Endothelial cell of umbilical vein (primary cell): ENCODE results near the gene TRNT1. TPM values are rescaled to one million over a fixed set of nuclear protein-coding genes. Genes with fewer than 3 reads are reported as not detected.

Source experiments
- BruUV-seq: library from RNA; stranded (reverse); fragments of 400-500 nt; replicated peaks from 2 replicates; lab custom pipeline; 2021; lab: Mats Ljungman, UMichigan
- CTCF ChIA-PET: fragments of 300-600, 350-600 bp; sonication (Branson Sonifier 250); formaldehyde crosslinking; loops from one replicate; lab custom pipeline; 2021; ENCODE audit warnings: antibody characterized with exemption, inconsistent platforms; lab: Charles Lee
- POLR2A ChIA-PET: fragments of 300-600, 350-600 bp; sonication (Branson Sonifier 250); formaldehyde crosslinking; loops from one replicate; lab custom pipeline; 2021; ENCODE audit warnings: antibody characterized with exemption, inconsistent platforms; lab: Charles Lee
- DNase-seq: peaks from one replicate; pipeline ENCODE4 v3.0.0-alpha.2; 2011; ENCODE audit warnings: low read depth, low spot score
- FAIRE-seq: peaks from 2 replicates; lab custom pipeline; 2011; peaks lifted over from hg19 to GRCh38; lab: Jason Lieb, UNC
- H2AFZ ChIP-seq: 2 replicates; pipeline ENCODE4 v1.6.0; 2012; ENCODE audit warnings: low read depth, low read length, control low read depth, inconsistent platforms
- H3K27ac ChIP-seq: 2 replicates; pipeline ENCODE4 v1.5.1; 2011; ENCODE audit warnings: low read depth, mild to moderate bottlenecking, control low read depth, low read length, moderate library complexity; ENCODE audit not compliant: insufficient read depth
- H3K27me3 ChIP-seq, 2 experiments: 2 replicates each; pipeline versions ENCODE4 v1.6.0 to v1.6.1; 2011; ENCODE audit warnings: low read length in 2 of 2, mixed read lengths in 1 of 2; ENCODE audit not compliant: control insufficient read depth in 2 of 2, insufficient read depth in 2 of 2
- H3K36me3 ChIP-seq, 2 experiments: 2 replicates in 1 of 2; 3 replicates in 1 of 2; pipeline ENCODE4 v1.5.1; 2011; ENCODE audit warnings: low read length in 2 of 2, mild to moderate bottlenecking in 1 of 2, moderate library complexity in 1 of 2; ENCODE audit not compliant: control insufficient read depth in 2 of 2, insufficient read depth in 2 of 2; ENCODE audit errors: extremely low read depth in 1 of 2
- H3K4me1 ChIP-seq: 3 replicates; pipeline ENCODE4 v1.5.1; 2011; ENCODE audit warnings: mild to moderate bottlenecking, low read length; ENCODE audit not compliant: control insufficient read depth, insufficient read depth; ENCODE audit errors: extremely low read depth
- H3K4me2 ChIP-seq: 2 replicates; pipeline ENCODE4 v1.6.1; 2011; ENCODE audit warnings: low read length, control low read depth, mixed read lengths; ENCODE audit not compliant: insufficient read depth
- H3K4me3 ChIP-seq, 3 experiments: fragments of 200-600 bp in 1 of 3; sonication (generic), shearing (Covaris generic) in 1 of 3; replicated peaks in 1 of 3; 2 replicates each; pipeline ENCODE4 v1.5.1; 2011 to 2016; ENCODE audit warnings: control low read depth in 3 of 3, low read length in 3 of 3, mild to moderate bottlenecking in 2 of 3, inconsistent platforms in 1 of 3, low read depth in 1 of 3, moderate library complexity in 1 of 3; ENCODE audit not compliant: insufficient read depth in 1 of 3
- H3K79me2 ChIP-seq: 2 replicates; pipeline ENCODE4 v1.6.0; 2012; ENCODE audit warnings: low read length, inconsistent platforms; ENCODE audit not compliant: control insufficient read depth, insufficient read depth
- H3K9ac ChIP-seq: replicated peaks from 2 replicates; pipeline ENCODE3; 2011; ENCODE audit warnings: low read length, control low read depth; ENCODE audit not compliant: insufficient read depth; ENCODE audit errors: extremely low read depth
- H3K9me1 ChIP-seq: replicated peaks from 3 replicates; pipeline ENCODE4 v1.6.0; 2011; ENCODE audit warnings: mild to moderate bottlenecking, low read length; ENCODE audit not compliant: control insufficient read depth, insufficient read depth; ENCODE audit errors: extremely low read depth
- H3K9me3 ChIP-seq: replicated peaks from 2 replicates; pipeline ENCODE4 v1.5.1; 2012; ENCODE audit warnings: low read length, inconsistent platforms; ENCODE audit not compliant: control insufficient read depth, insufficient read depth
- H4K20me1 ChIP-seq: replicated peaks from 2 replicates; pipeline ENCODE3; 2011; ENCODE audit warnings: mild to moderate bottlenecking, low read length; ENCODE audit not compliant: control insufficient read depth, insufficient read depth; ENCODE audit errors: extremely low read depth
- EZH2 ChIP-seq: IDR thresholded peaks from 2 replicates; pipeline ENCODE4 v1.6.1; 2012; ENCODE audit warnings: borderline replicate concordance, low read depth, mild to moderate bottlenecking, moderate library complexity, low read length, inconsistent platforms; ENCODE audit not compliant: severe bottlenecking
- FOS ChIP-seq: IDR thresholded peaks from 2 replicates; pipeline ENCODE4 v1.6.1; 2011; ENCODE audit warnings: mild to moderate bottlenecking, low read length, moderate library complexity, borderline replicate concordance; ENCODE audit not compliant: insufficient read depth
- GATA2 ChIP-seq: IDR thresholded peaks from 2 replicates; pipeline ENCODE4 v1.7.0; 2011; ENCODE audit warnings: low read depth, mild to moderate bottlenecking, moderate library complexity, mixed read lengths, low read length; ENCODE audit not compliant: insufficient read length, insufficient read depth
- JUN ChIP-seq: IDR thresholded peaks from 2 replicates; pipeline ENCODE4 v1.6.1; 2011; ENCODE audit warnings: borderline replicate concordance, low read depth; ENCODE audit not compliant: insufficient read length, insufficient read depth
- MYC ChIP-seq: IDR thresholded peaks from one replicate; pipeline ENCODE4 v1.6.1; 2011; ENCODE audit warnings: mild to moderate bottlenecking, low read depth, low read length
- POLR2A ChIP-seq: IDR thresholded peaks from 2 replicates; pipeline ENCODE4 v1.6.1; 2012; ENCODE audit warnings: low read depth, mild to moderate bottlenecking, control low read depth, low read length
- POLR2AphosphoS5 ChIP-seq: IDR thresholded peaks from 2 replicates; pipeline ENCODE4 v1.6.1; 2012; ENCODE audit warnings: low read depth, mild to moderate bottlenecking, control low read depth, low read length, moderate library complexity; ENCODE audit not compliant: insufficient read depth
- dilution Hi-C: fragments of 300-500 bp; cut with MboI; formaldehyde crosslinking; loops from one replicate; pipeline ENCODE4 v1.15.0; 2019; ENCODE audit warnings: low sequenced_read_pairs; ENCODE audit not compliant: extremely low pct_ligation_motif_present
- intact Hi-C: fragments of 100-400 bp; cut with micrococcal nuclease; formaldehyde crosslinking; loops from one replicate; pipeline ENCODE4 v1.10.0; 2022
- polyA plus RNA-seq, 4 experiments: library from polyadenylated mRNA; depleted of rRNA in 3 of 4; stranded (reverse) in 3 of 4; unstranded in 1 of 4; fragments of >200 nt; gene quantifications; 2 replicates each; pipeline versions ENCODE4 v1.2.1 to v1.2.3, GENCODE V29; 2011 to 2012; ENCODE audit warnings: missing spikeins in 1 of 4
- total RNA-seq: library from RNA; stranded (reverse); gene quantifications from 2 replicates; pipeline ENCODE4 v1.2.3, GENCODE V29; 2021
- TF ChIP-seq, protein P1 (sequence below): IDR thresholded peaks from 2 replicates; pipeline ENCODE4 v1.6.1; 2011; ENCODE audit not compliant: insufficient read depth, insufficient read length
- TF ChIP-seq, protein P2 (sequence below), 2 donors: IDR thresholded peaks; 1 replicate in 1 of 2; 2 replicates in 1 of 2; pipeline ENCODE4 v1.5.1; 2011; ENCODE audit warnings: low read length in 2 of 2, mild to moderate bottlenecking in 2 of 2, moderate library complexity in 2 of 2, control low read depth in 1 of 2, inconsistent platforms in 1 of 2, low read depth in 1 of 2; ENCODE audit not compliant: insufficient read depth in 1 of 2; ENCODE audit errors: extremely low read depth in 1 of 2

Gene TRNT1
- total and polyA plus RNA-seq, 2 donors (not counting 3 experiments of a cell fraction or from before 2014, with no cell fraction given), result 4.6 to 21.3 TPM

DNA sequence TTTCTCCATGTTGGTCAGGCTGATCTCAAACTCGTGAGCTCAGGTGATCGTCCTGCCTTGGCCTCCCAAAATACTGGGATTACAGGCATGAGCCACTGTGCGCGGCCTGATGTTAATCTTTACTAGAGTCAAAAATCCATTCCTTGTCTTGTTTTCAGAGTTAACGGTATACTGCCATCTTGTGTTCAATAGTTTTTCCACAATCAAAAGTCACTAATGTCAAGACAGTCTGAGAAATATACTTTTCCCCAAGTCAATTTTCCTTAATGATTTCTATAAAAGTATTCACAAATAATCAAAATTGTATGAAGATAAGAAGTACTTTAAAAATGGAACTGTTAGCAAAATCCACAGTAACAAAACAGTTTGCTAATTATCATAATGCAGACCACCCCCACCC is 44.3 kb downstream of the TRNT1 start:
- TF ChIP-seq, protein P1, sequence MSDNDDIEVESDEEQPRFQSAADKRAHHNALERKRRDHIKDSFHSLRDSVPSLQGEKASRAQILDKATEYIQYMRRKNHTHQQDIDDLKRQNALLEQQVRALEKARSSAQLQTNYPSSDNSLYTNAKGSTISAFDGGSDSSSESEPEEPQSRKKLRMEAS, result no peak
- TF ChIP-seq, protein P2, sequence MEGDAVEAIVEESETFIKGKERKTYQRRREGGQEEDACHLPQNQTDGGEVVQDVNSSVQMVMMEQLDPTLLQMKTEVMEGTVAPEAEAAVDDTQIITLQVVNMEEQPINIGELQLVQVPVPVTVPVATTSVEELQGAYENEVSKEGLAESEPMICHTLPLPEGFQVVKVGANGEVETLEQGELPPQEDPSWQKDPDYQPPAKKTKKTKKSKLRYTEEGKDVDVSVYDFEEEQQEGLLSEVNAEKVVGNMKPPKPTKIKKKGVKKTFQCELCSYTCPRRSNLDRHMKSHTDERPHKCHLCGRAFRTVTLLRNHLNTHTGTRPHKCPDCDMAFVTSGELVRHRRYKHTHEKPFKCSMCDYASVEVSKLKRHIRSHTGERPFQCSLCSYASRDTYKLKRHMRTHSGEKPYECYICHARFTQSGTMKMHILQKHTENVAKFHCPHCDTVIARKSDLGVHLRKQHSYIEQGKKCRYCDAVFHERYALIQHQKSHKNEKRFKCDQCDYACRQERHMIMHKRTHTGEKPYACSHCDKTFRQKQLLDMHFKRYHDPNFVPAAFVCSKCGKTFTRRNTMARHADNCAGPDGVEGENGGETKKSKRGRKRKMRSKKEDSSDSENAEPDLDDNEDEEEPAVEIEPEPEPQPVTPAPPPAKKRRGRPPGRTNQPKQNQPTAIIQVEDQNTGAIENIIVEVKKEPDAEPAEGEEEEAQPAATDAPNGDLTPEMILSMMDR (IDR thresholded peaks at IDR 0.05; ENCODE audit: extremely low read depth in 1 of 2, insufficient read depth in 1 of 2, low read depth in 1 of 2, low read length in 2 of 2), result peak; percentile 31 to 40
- no peak for TF ChIP-seq POLR2A
- TF ChIP-seq GATA2, result no peak
- H3K9me3 ChIP-seq, result no peaks in the 10 kb centered on the region
- no peaks in the 10 kb centered on the region for H3K27me3 ChIP-seq
- H3K9me1 ChIP-seq, result no peaks in the 10 kb centered on the region
- H3K4me3 ChIP-seq, result no peak overlapping the region
- peak; percentile 76 for DNase-seq
- H4K20me1 ChIP-seq, result no peaks in the 10 kb centered on the region
- ChIA-PET CTCF (no interaction called here), POLR2A (interaction anchor here (0.7 kb wide), 1 partner anchor 12 kb away, joined by 5 read pairs; no protein-coding TSS in a partner anchor)
- peaks cover 4 to 9% of the 10 kb centered on the region in 2 experiments for H3K36me3 ChIP-seq
- FAIRE-seq, result peak; percentile 52
- intact Hi-C loops, result loop anchor here (10.0 kb wide), 1 partner anchor 1324 kb away; the partner anchor contains the start of gene ITPR1
- H3K4me1 ChIP-seq, result peaks cover 20% of the 10 kb centered on the region
- dilution Hi-C loops, result no loop called here
- BruUV-seq, result no TSS peak
- H3K4me2 ChIP-seq, result no peak overlapping the region
- H2AFZ ChIP-seq, result no peak overlapping the region
- H3K27ac ChIP-seq, result no peak overlapping the region
- H3K9ac ChIP-seq, result no peak overlapping the region
- H3K79me2 ChIP-seq, result peaks cover 3% of the 10 kb centered on the region

DNA sequence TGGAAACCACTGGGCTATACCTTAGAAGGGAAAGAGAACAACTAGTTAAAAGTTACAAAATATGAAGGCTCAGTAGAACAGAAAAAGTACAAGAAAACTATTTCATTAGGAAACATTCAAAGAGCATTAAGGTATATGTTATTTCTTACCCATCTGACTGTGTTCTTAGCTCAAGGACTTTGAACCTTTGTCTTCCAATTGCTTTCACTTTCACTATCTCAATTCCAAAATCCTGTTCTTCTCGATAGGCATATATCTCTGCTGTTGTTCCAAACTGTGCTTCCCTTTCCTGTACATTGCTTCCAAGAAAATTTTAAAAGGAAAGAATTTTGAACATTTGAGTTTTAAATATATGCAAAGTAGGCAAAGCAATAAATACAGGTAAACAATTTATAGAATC is 45.9 kb downstream of the TRNT1 start:
- peak; percentile 49 for DNase-seq
- dilution Hi-C loops, result no loop called here
- Histone ChIP-seq H4K20me1 (no peaks in the 10 kb centered on the region), H3K9me1 (no peaks in the 10 kb centered on the region), H3K4me1 (peaks cover 20% of the 10 kb centered on the region), H3K4me2 (peak overlapping the region; percentile 88), H3K79me2 (peaks cover 12% of the 10 kb centered on the region), H2AFZ (no peak overlapping the region), H3K27ac (peak overlapping the region; percentile 94), H3K9ac (peak overlapping the region; percentile 75), H3K36me3 (peaks cover 4 to 5% of the 10 kb centered on the region in 2 experiments), H3K9me3 (no peaks in the 10 kb centered on the region), H3K27me3 (no peaks in the 10 kb centered on the region), H3K4me3 (peak overlapping the region in 1 of 3 experiments; percentile 40)
- no TSS peak for BruUV-seq
- ChIA-PET CTCF (interaction anchor here (0.8 to 2.1 kb wide), 5 partner anchors 13 to 48 kb away, joined by 3 to 5 read pairs (median 3); no protein-coding TSS in a partner anchor), POLR2A (interaction anchor here (1.3 kb wide), 1 partner anchor 26 kb away, joined by 4 read pairs; no protein-coding TSS in a partner anchor)
- FAIRE-seq, result peak; percentile 56
- intact Hi-C loops, result loop anchor here (1.0 to 10.0 kb wide), 2 partner anchors 46 to 1322 kb away; partner anchors contain the start of genes ITPR1 and TRNT1
- TF ChIP-seq GATA2, result no peak
- no peak for TF ChIP-seq EZH2
- no peak for TF ChIP-seq MYC
- TF ChIP-seq POLR2A, result no peak
- TF ChIP-seq FOS, result no peak
- TF ChIP-seq, protein P2 (IDR thresholded peaks at IDR 0.05; ENCODE audit: extremely low read depth in 1 of 2, insufficient read depth in 1 of 2, low read depth in 1 of 2, low read length in 2 of 2), result no peak
- no peak for TF ChIP-seq POLR2AphosphoS5
- TF ChIP-seq, protein P1, result no peak
- TF ChIP-seq JUN, result no peak
